HCT116 (cell line): ENCODE measurements around the gene FER. TPM values are rescaled to one million over a fixed set of nuclear protein-coding genes. Genes with fewer than 3 reads are reported as not detected.

Source experiments
- ATAC-seq: fragments of 200-7000 bp; cut with Tn5 transposase; 2 replicates; pipeline ENCODE4 v1.9.1; 2020; ENCODE audit warnings: mild to moderate bottlenecking, moderate library complexity
- BruUV-seq: library from RNA; stranded (reverse); fragments of 400-500 nt; replicated peaks from 2 replicates; lab custom pipeline; 2021; lab: Mats Ljungman, UMichigan
- CTCF ChIA-PET: fragments of 300-600 bp; sonication (Branson Sonifier 250); formaldehyde crosslinking; loops from one replicate; lab custom pipeline; 2021; ENCODE audit warnings: antibody characterized with exemption; lab: Charles Lee
- POLR2A ChIA-PET: fragments of 300-600, 350-600 bp; sonication (Branson Sonifier 250); formaldehyde crosslinking; loops from one replicate; lab custom pipeline; 2021; ENCODE audit warnings: antibody characterized with exemption; lab: Charles Lee
- RAD21 ChIA-PET, 2 experiments: fragments of 300-600 bp; sonication (Branson Sonifier 250); formaldehyde crosslinking; loops; one replicate each; lab custom pipeline; 2023; ENCODE audit warnings: low total read pairs in 2 of 2; ENCODE audit not compliant: uncharacterized antibody in 2 of 2, unreplicated experiment in 2 of 2, low non-redundant PET in 1 of 2; lab: Charles Lee
- DNase-seq: peaks from one replicate; pipeline ENCODE4 v3.0.0-alpha.2; 2010; ENCODE audit warnings: low read depth, low spot score
- H2AFZ ChIP-seq: fragments of 200-600 bp; shearing (Covaris generic), sonication (generic); 2 replicates; pipeline ENCODE4 v1.6.1; 2017; ENCODE audit warnings: low read depth, mixed run types, mixed read lengths, antibody characterized with exemption, low read length; ENCODE audit not compliant: poor library complexity, severe bottlenecking
- H3K27ac ChIP-seq: 2 replicates; pipeline ENCODE4 v1.5.1; 2012; ENCODE audit warnings: low read depth, low read length
- H3K27me3 ChIP-seq: fragments of 200-600 bp; sonication (generic); 2 replicates; pipeline ENCODE4 v1.6.1; 2016; ENCODE audit warnings: mixed run types, low read length, mixed read lengths; ENCODE audit not compliant: insufficient read depth
- H3K36me3 ChIP-seq, 2 experiments: fragments of 200-500 bp in 1 of 2; fragments of 200-600 bp in 1 of 2; sonication (Bioruptor generic) in 1 of 2; sonication (generic) in 1 of 2; 2 replicates each; pipeline versions ENCODE4 v1.5.1 to v1.6.1; 2014 to 2016; ENCODE audit warnings: low read length in 2 of 2, inconsistent platforms in 1 of 2, mixed read lengths in 1 of 2, mixed run types in 1 of 2; ENCODE audit not compliant: insufficient read depth in 2 of 2, control insufficient read depth in 1 of 2
- H3K4me1 ChIP-seq, 2 experiments: fragments of 200-600 bp in 1 of 2; sonication (generic) in 1 of 2; 2 replicates each; pipeline versions ENCODE4 v1.5.1 to v1.6.1; 2012 to 2017; ENCODE audit warnings: low read length in 2 of 2, inconsistent platforms in 1 of 2, mild to moderate bottlenecking in 1 of 2, mixed read lengths in 1 of 2, mixed run types in 1 of 2, moderate library complexity in 1 of 2; ENCODE audit not compliant: insufficient read depth in 2 of 2, control insufficient read depth in 1 of 2
- H3K4me2 ChIP-seq: fragments of 200-600 bp; sonication (generic); 2 replicates; pipeline ENCODE4 v1.6.1; 2017; ENCODE audit warnings: mixed run types, low read length, mixed read lengths
- H3K4me3 ChIP-seq, 2 experiments: fragments of 200-600 bp in 1 of 2; sonication (generic) in 1 of 2; replicated peaks in 1 of 2; 2 replicates each; pipeline ENCODE4 v1.5.1; 2011 to 2016; ENCODE audit warnings: low read length in 2 of 2, control low read depth in 1 of 2, low read depth in 1 of 2, mild to moderate bottlenecking in 1 of 2, mixed read lengths in 1 of 2, mixed run types in 1 of 2
- H3K79me2 ChIP-seq: fragments of 200-600 bp; sonication (generic); 2 replicates; pipeline ENCODE4 v1.6.1; 2017; ENCODE audit warnings: mild to moderate bottlenecking, mixed run types, low read length, moderate library complexity, mixed read lengths; ENCODE audit not compliant: insufficient read depth
- H3K9ac ChIP-seq: fragments of 200-600 bp; sonication (generic); 2 replicates; pipeline ENCODE4 v1.6.1; 2016; ENCODE audit warnings: low read length, mixed read lengths
- H3K9me2 ChIP-seq: fragments of 200-600 bp; sonication (generic), shearing (Covaris generic); 2 replicates; pipeline ENCODE4 v1.6.1; 2017; ENCODE audit warnings: mixed run types, mild to moderate bottlenecking, moderate library complexity; ENCODE audit not compliant: insufficient read depth
- H3K9me3 ChIP-seq, 2 experiments: fragments of 200-500 bp in 1 of 2; fragments of 200-600 bp in 1 of 2; sonication (Bioruptor generic) in 1 of 2; sonication (generic) in 1 of 2; 2 replicates each; pipeline ENCODE4 v1.6.1; 2014 to 2017; ENCODE audit warnings: low read length in 2 of 2, mixed read lengths in 2 of 2, inconsistent platforms in 1 of 2, low read depth in 1 of 2, mild to moderate bottlenecking in 1 of 2, mixed run types in 1 of 2, moderate library complexity in 1 of 2; ENCODE audit not compliant: control insufficient read depth in 1 of 2, insufficient read depth in 1 of 2
- H4K20me1 ChIP-seq: fragments of 200-600 bp; sonication (generic), shearing (Covaris generic); 2 replicates; pipeline ENCODE4 v1.6.1; 2017; ENCODE audit warnings: mixed run types, mild to moderate bottlenecking, moderate library complexity; ENCODE audit not compliant: insufficient read depth
- ATF3 ChIP-seq: IDR thresholded peaks from 2 replicates; pipeline ENCODE4 v1.6.1; 2012
- CBX3 ChIP-seq: IDR thresholded peaks from 2 replicates; pipeline ENCODE4 v1.6.1; 2012; ENCODE audit warnings: low read depth
- CTCF ChIP-seq, 3 experiments: fragments of 200-600 bp in 1 of 3; sonication (generic) in 1 of 3; IDR thresholded peaks in 2 of 3; conservative IDR thresholded peaks in 1 of 3; 2 replicates each; pipeline ENCODE4 v1.5.1; 2012 to 2017; ENCODE audit warnings: low read depth in 2 of 3, low read length in 2 of 3, antibody characterized with exemption in 1 of 3, borderline replicate concordance in 1 of 3, control low read depth in 1 of 3, mild to moderate bottlenecking in 1 of 3, mixed read lengths in 1 of 3, mixed run types in 1 of 3, moderate library complexity in 1 of 3; ENCODE audit not compliant: insufficient read depth in 1 of 3
- EGR1 ChIP-seq: IDR thresholded peaks from 2 replicates; pipeline ENCODE4 v1.6.1; 2012; ENCODE audit warnings: low read depth
- ELF1 ChIP-seq: IDR thresholded peaks from 2 replicates; pipeline ENCODE4 v1.6.1; 2012; ENCODE audit warnings: low read depth, borderline replicate concordance
- EZH2phosphoT487 ChIP-seq: fragments of 200-600 bp; IDR thresholded peaks from 2 replicates; pipeline ENCODE4 v1.6.1; 2018; ENCODE audit warnings: antibody characterized with exemption, borderline replicate concordance
- FOSL1 ChIP-seq: IDR thresholded peaks from 2 replicates; pipeline ENCODE4 v1.6.1; 2012; ENCODE audit warnings: low read depth
- MAX ChIP-seq: IDR thresholded peaks from 2 replicates; pipeline ENCODE4 v1.6.1; 2012
- RAD21 ChIP-seq: IDR thresholded peaks from 2 replicates; pipeline ENCODE4 v1.6.1; 2012; ENCODE audit warnings: low read depth, mild to moderate bottlenecking
- REST ChIP-seq: IDR thresholded peaks from 2 replicates; pipeline ENCODE4 v1.6.1; 2012; ENCODE audit warnings: low read depth
- SIN3A ChIP-seq: IDR thresholded peaks from 2 replicates; pipeline ENCODE4 v1.6.1; 2012; ENCODE audit warnings: low read depth
- SP1 ChIP-seq: IDR thresholded peaks from 2 replicates; pipeline ENCODE4 v1.6.1; 2012; ENCODE audit warnings: low read depth
- SRF ChIP-seq: IDR thresholded peaks from 2 replicates; pipeline ENCODE4 v1.6.1; 2012; ENCODE audit warnings: low read depth
- TCF7L2 ChIP-seq: IDR thresholded peaks from 2 replicates; pipeline ENCODE4 v1.7.0; 2011; ENCODE audit warnings: borderline replicate concordance, inconsistent platforms; ENCODE audit not compliant: insufficient read depth, insufficient read length; ENCODE audit errors: extremely low read depth
- intact Hi-C: fragments of 100-400 bp; cut with micrococcal nuclease; formaldehyde crosslinking; loops from 2 replicates; pipeline ENCODE4 v1.10.0; 2022
- total RNA-seq: library from RNA; stranded (reverse); gene quantifications from one replicate; pipeline ENCODE4 v1.2.1, GENCODE V29; 2021; ENCODE audit not compliant: unreplicated experiment

FER gene
- total RNA-seq, 1 experiment from 2014 or later, result 32.0 TPM

- H3K9me3 ChIP-seq, result no peaks in the 10 kb centered on the region
- no peak overlapping the region for H3K4me2 ChIP-seq
- H3K9ac ChIP-seq, result no peak overlapping the region
- no peaks in the 10 kb centered on the region; a peak in 1 of 4 replicates for H3K36me3 ChIP-seq
- BruUV-seq, result no TSS peak
- H3K27ac ChIP-seq, result no peak overlapping the region
- TF ChIP-seq MAX, result no peak
- TF ChIP-seq SRF, result no peak
- no peak for TF ChIP-seq CTCF (IDR thresholded peaks at IDR 0.05 in 2 of 3, conservative IDR thresholded peaks at IDR 0.05 in 1 of 3; ENCODE audit: borderline replicate concordance in 1 of 3, insufficient read depth in 1 of 3, low read depth in 2 of 3, low read length in 2 of 3)
- TF ChIP-seq SP1, result no peak
- TF ChIP-seq ATF3, result no peak
- TF ChIP-seq EZH2phosphoT487, result no peak
- TF ChIP-seq TCF7L2, result no peak
- no peak for TF ChIP-seq FOSL1
- TF ChIP-seq RAD21, result no peak
- no peak for TF ChIP-seq REST
- TF ChIP-seq ELF1, result no peak
- no peak for TF ChIP-seq CBX3
- TF ChIP-seq EGR1, result no peak
- no peak for TF ChIP-seq SIN3A
- ChIA-PET RAD21 (no interaction called here), POLR2A (no interaction called here), CTCF (no interaction called here)
- no peak for ATAC-seq
- no peaks in the 10 kb centered on the region for H4K20me1 ChIP-seq
- H3K27me3 ChIP-seq, result no peaks in the 10 kb centered on the region
- no peak overlapping the region for H3K4me3 ChIP-seq
- H3K4me1 ChIP-seq, result no peaks in the 10 kb centered on the region
- DNase-seq, result no peak
- H3K79me2 ChIP-seq, result no peaks in the 10 kb centered on the region
- no peaks in the 10 kb centered on the region for H3K9me2 ChIP-seq
- intact Hi-C loops, result no loop called here
- no peak overlapping the region for H2AFZ ChIP-seq
Measured at GRCh38 chr5:109028608-109029299, 281.1 kb downstream of the FER start.
